NT2/D1 (cell line): ENCODE data around the gene TAOK3.
"Not testable (repeated sequence)": the region's sequence is repeated elsewhere in the genome, so short reads cannot be mapped to it uniquely, and the experiment has no call there.

ENCODE experiments used
- DNase-seq: peaks from one replicate; pipeline ENCODE4 v3.0.0-alpha.2; 2011; ENCODE audit warnings: low read depth, low spot score
- H3K27me3 ChIP-seq: 2 replicates; pipeline ENCODE4 v1.6.0; 2011; ENCODE audit warnings: mild to moderate bottlenecking; ENCODE audit not compliant: insufficient read length, insufficient read depth
- H3K36me3 ChIP-seq: 2 replicates; pipeline ENCODE4 v1.6.1; 2011; ENCODE audit warnings: mild to moderate bottlenecking, low read length, mixed read lengths; ENCODE audit not compliant: insufficient read depth, insufficient read length
- H3K4me1 ChIP-seq: 2 replicates; pipeline ENCODE4 v1.5.1; 2011; ENCODE audit not compliant: insufficient read depth, insufficient read length
- H3K4me3 ChIP-seq: 2 replicates; pipeline ENCODE4 v1.5.1; 2011; ENCODE audit warnings: low read depth; ENCODE audit not compliant: insufficient read length
- H3K9ac ChIP-seq: 2 replicates; pipeline ENCODE4 v1.6.0; 2011; ENCODE audit warnings: low read depth; ENCODE audit not compliant: insufficient read length
- H3K9me3 ChIP-seq: 2 replicates; pipeline ENCODE4 v1.5.1; 2011; ENCODE audit warnings: mild to moderate bottlenecking, low read length; ENCODE audit not compliant: insufficient read depth
- SUZ12 ChIP-seq: IDR thresholded peaks from 2 replicates; pipeline ENCODE4 v1.6.1; 2011; ENCODE audit not compliant: insufficient read length, insufficient read depth; ENCODE audit errors: extremely low read depth
- YY1 ChIP-seq: IDR thresholded peaks from 2 replicates; pipeline ENCODE4 v1.6.1; 2011; ENCODE audit not compliant: insufficient read length, insufficient read depth
- ZNF274 ChIP-seq: IDR thresholded peaks from 2 replicates; pipeline ENCODE4 v1.6.1; 2011; ENCODE audit warnings: mild to moderate bottlenecking, low read depth, low read length

Gene TAOK3

GRCh38 chr12:118358008-118358359 lies 14.7 kb downstream of the TAOK3 start:
- peaks cover 13% of the 10 kb centered on the region; the same call in 1 of the 2 replicates for H3K9me3 ChIP-seq
- TF ChIP-seq YY1: no peak
- TF ChIP-seq SUZ12: no peak
- TF ChIP-seq ZNF274: no peak
- no peak overlapping the region for H3K9ac ChIP-seq
- no peaks in the 10 kb centered on the region for H3K4me1 ChIP-seq
- no peaks in the 10 kb centered on the region for H3K27me3 ChIP-seq
- no peak overlapping the region for H3K4me3 ChIP-seq
- no peak for DNase-seq
- H3K36me3 ChIP-seq: no peaks in the 10 kb centered on the region

- Histone ChIP-seq H3K36me3 (no peaks in the 10 kb centered on the region), H3K9me3 (peaks cover 13% of the 10 kb centered on the region; the same call in 1 of the 2 replicates), H3K4me1 (no peaks in the 10 kb centered on the region), H3K4me3 (no peak overlapping the region), H3K9ac (no peak overlapping the region), H3K27me3 (no peaks in the 10 kb centered on the region)
- TF ChIP-seq SUZ12 (no peak), ZNF274 (no peak)
- DNase-seq: no peak
Observed at GRCh38 chr12:118357257-118358007, 15.3 kb downstream of the TAOK3 start.

- Histone ChIP-seq H3K9me3 (peaks cover 13% of the 10 kb centered on the region; the same call in 1 of the 2 replicates), H3K9ac (no peak overlapping the region), H3K36me3 (no peaks in the 10 kb centered on the region), H3K27me3 (no peaks in the 10 kb centered on the region), H3K4me3 (no peak overlapping the region), H3K4me1 (no peaks in the 10 kb centered on the region)
- TF ChIP-seq YY1 (no peak), ZNF274 (no peak)
- no peak for DNase-seq
Observed at GRCh38 chr12:118356809-118357256, 15.9 kb downstream of the TAOK3 start.

- Histone ChIP-seq H3K4me1 (no peaks in the 10 kb centered on the region), H3K4me3 (no peak overlapping the region), H3K9me3 (peaks cover 13% of the 10 kb centered on the region; the same call in 1 of the 2 replicates), H3K9ac (no peak overlapping the region), H3K36me3 (no peaks in the 10 kb centered on the region), H3K27me3 (no peaks in the 10 kb centered on the region)
- no peak for TF ChIP-seq SUZ12
- no peak for TF ChIP-seq ZNF274
- no peak for TF ChIP-seq YY1
- no peak for DNase-seq
Observed at GRCh38 chr12:118355843-118356242, 16.9 kb downstream of the TAOK3 start.

- H3K4me3 ChIP-seq: no peak overlapping the region
- TF ChIP-seq YY1 (no peak), SUZ12 (no peak), ZNF274 (no peak)
- no peaks in the 10 kb centered on the region for H3K4me1 ChIP-seq
- DNase-seq: no peak
- H3K9ac ChIP-seq: no peak overlapping the region
- no peaks in the 10 kb centered on the region for H3K36me3 ChIP-seq
- H3K9me3 ChIP-seq: peaks cover 13% of the 10 kb centered on the region; the same call in 1 of the 2 replicates
- no peaks in the 10 kb centered on the region for H3K27me3 ChIP-seq
Observed at GRCh38 chr12:118354903-118355302, 17.8 kb downstream of the TAOK3 start.

- H3K36me3 ChIP-seq, H3K4me1 ChIP-seq, DNase-seq, H3K27me3 ChIP-seq, H3K9ac ChIP-seq, H3K4me3 ChIP-seq: not testable (repeated sequence)
- peaks cover 13% of the 10 kb centered on the region; the same call in 1 of the 2 replicates for H3K9me3 ChIP-seq
Observed at GRCh38 chr12:118354503-118354902, 18.2 kb downstream of the TAOK3 start.

- Histone ChIP-seq H3K9me3 (peaks cover 13% of the 10 kb centered on the region; the same call in 1 of the 2 replicates), H3K4me1 (no peaks in the 10 kb centered on the region), H3K4me3 (no peak overlapping the region), H3K27me3 (no peaks in the 10 kb centered on the region), H3K9ac (no peak overlapping the region), H3K36me3 (no peaks in the 10 kb centered on the region)
- DNase-seq: no peak
- TF ChIP-seq SUZ12 (no peak), ZNF274 (no peak), YY1 (no peak)
Observed at GRCh38 chr12:118353721-118354120, 19.0 kb downstream of the TAOK3 start.
